ENCODE measurements around the gene APBB2. TPM values are rescaled to one million over a fixed set of nuclear protein-coding genes. Genes with fewer than 3 reads are reported as not detected.
A peak's percentile ranks its signal among the peaks of the same experiment; 100 is the strongest.

APBB2 gene
- total RNA-seq, 2 donors from 2014 or later, result 134 to 137 TPM

GRCh38 chr4:40845154-40845835 is 369.0 kb downstream of the APBB2 start:
- Histone ChIP-seq H3K27me3 (replicated peaks; ENCODE audit: insufficient read depth) (no peaks in the 10 kb centered on the region), H3K27ac (peak overlapping the region; percentile 20 to 63), H3K4me1 (ENCODE audit: control insufficient read depth in 1 of 2, low read depth in 2 of 2) (peaks cover 3 to 29% of the 10 kb centered on the region in 2 donors), H3K9me3 (no peaks in the 10 kb centered on the region), H3K36me3 (no peaks in the 10 kb centered on the region), H3K4me3 (peak overlapping the region; percentile 39)
- no peak for TF ChIP-seq CTCF (IDR thresholded peaks at IDR 0.05)
- DNase-seq (ENCODE audit: low spot score) (no peak), ATAC-seq (ENCODE audit: insufficient number of reproducible peaks, low FRiP score, low read depth) (no peak)

GRCh38 chr4:40844261-40844660 is 370.1 kb downstream of the APBB2 start:
- DNase-seq (ENCODE audit: low spot score), result no peak
- no peaks in the 10 kb centered on the region for H3K27me3 ChIP-seq (replicated peaks; ENCODE audit: insufficient read depth)
- no peaks in the 10 kb centered on the region for H3K36me3 ChIP-seq
- no peak overlapping the region for H3K4me3 ChIP-seq
- no peaks in the 10 kb centered on the region for H3K9me3 ChIP-seq
- H3K4me1 ChIP-seq (ENCODE audit: control insufficient read depth in 1 of 2, low read depth in 2 of 2), result peaks cover 3 to 29% of the 10 kb centered on the region in 2 donors
- H3K27ac ChIP-seq, result peak overlapping the region; percentile 53 to 63
- no peak for ATAC-seq (ENCODE audit: insufficient number of reproducible peaks, low FRiP score, low read depth)
- TF ChIP-seq CTCF (IDR thresholded peaks at IDR 0.05), result no peak

GRCh38 chr4:40843696-40844095 is 370.6 kb downstream of the APBB2 start:
- Histone ChIP-seq H3K36me3 (no peaks in the 10 kb centered on the region), H3K4me1 (ENCODE audit: control insufficient read depth in 1 of 2, low read depth in 2 of 2) (peaks cover 3 to 29% of the 10 kb centered on the region in 2 donors), H3K27me3 (replicated peaks; ENCODE audit: insufficient read depth) (no peaks in the 10 kb centered on the region), H3K27ac (peak overlapping the region; percentile 53 to 63), H3K4me3 (no peak overlapping the region), H3K9me3 (no peaks in the 10 kb centered on the region)
- ATAC-seq (ENCODE audit: insufficient number of reproducible peaks, low FRiP score, low read depth) (no peak), DNase-seq (ENCODE audit: low spot score) (no peak)
- no peak for TF ChIP-seq CTCF (IDR thresholded peaks at IDR 0.05)

- TF ChIP-seq CTCF (IDR thresholded peaks at IDR 0.05), result no peak
- Histone ChIP-seq H3K4me1 (ENCODE audit: control insufficient read depth in 1 of 2, low read depth in 2 of 2) (peaks cover 3 to 29% of the 10 kb centered on the region in 2 donors), H3K36me3 (no peaks in the 10 kb centered on the region), H3K27me3 (replicated peaks; ENCODE audit: insufficient read depth) (no peaks in the 10 kb centered on the region), H3K4me3 (no peak overlapping the region), H3K9me3 (no peaks in the 10 kb centered on the region), H3K27ac (no peak overlapping the region)
- no peak for ATAC-seq (ENCODE audit: insufficient number of reproducible peaks, low FRiP score, low read depth)
- DNase-seq (ENCODE audit: low spot score), result no peak
Measured at GRCh38 chr4:40842725-40843423, 371.5 kb downstream of the APBB2 start.

- Histone ChIP-seq H3K27me3 (replicated peaks; ENCODE audit: insufficient read depth) (no peaks in the 10 kb centered on the region), H3K36me3 (no peaks in the 10 kb centered on the region), H3K27ac (no peak overlapping the region), H3K4me3 (no peak overlapping the region), H3K9me3 (no peaks in the 10 kb centered on the region), H3K4me1 (ENCODE audit: control insufficient read depth in 1 of 2, low read depth in 2 of 2) (peaks cover 3 to 31% of the 10 kb centered on the region in 2 donors)
- ATAC-seq (ENCODE audit: insufficient number of reproducible peaks, low FRiP score, low read depth), result no peak
- no peak for TF ChIP-seq CTCF (IDR thresholded peaks at IDR 0.05)
- DNase-seq (ENCODE audit: low spot score), result no peak
Measured at GRCh38 chr4:40842318-40842717, 372.0 kb downstream of the APBB2 start.
